SU-DHL-6 (cell line): ENCODE measurements around the gene ADARB2.

Experiments used
- H2AFZ ChIP-seq: fragments of 200-600 bp; sonication (generic); 2 replicates; pipeline ENCODE4 v1.6.1; 2014; ENCODE audit warnings: low read depth, mild to moderate bottlenecking, moderate library complexity, mixed read lengths, antibody characterized with exemption, low read length; ENCODE audit not compliant: severe bottlenecking
- H3F3A ChIP-seq: fragments of 200-600 bp; shearing (Covaris generic); 2 replicates; pipeline ENCODE4 v1.6.0; 2016; ENCODE audit warnings: antibody characterized with exemption, mild to moderate bottlenecking; ENCODE audit not compliant: insufficient read depth
- H3K27ac ChIP-seq: fragments of 200-600 bp; sonication (generic); 2 replicates; pipeline ENCODE4 v1.5.1; 2016; ENCODE audit warnings: low read depth, mild to moderate bottlenecking, low read length, moderate library complexity, mixed read lengths
- H3K27me3 ChIP-seq: fragments of 200-600 bp; sonication (generic), shearing (Covaris generic); 2 replicates; pipeline ENCODE4 v1.6.0; 2014; ENCODE audit warnings: mild to moderate bottlenecking, low read length
- H3K36me3 ChIP-seq: fragments of 200-600 bp; sonication (generic); 2 replicates; pipeline ENCODE4 v1.6.1; 2014; ENCODE audit warnings: mild to moderate bottlenecking, low read length, mixed read lengths
- H3K4me2 ChIP-seq: fragments of 300-600, 200-600 bp; shearing (Covaris generic), sonication (generic); 2 replicates; pipeline ENCODE4 v1.6.0; 2014; ENCODE audit warnings: low read length, low read depth, mild to moderate bottlenecking; ENCODE audit not compliant: poor library complexity, severe bottlenecking
- H3K4me3 ChIP-seq: fragments of 200-600 bp; sonication (generic); 2 replicates; pipeline ENCODE4 v1.5.1; 2014; ENCODE audit warnings: antibody characterized with exemption, low read length, mild to moderate bottlenecking, mixed read lengths; ENCODE audit not compliant: insufficient read depth, poor library complexity, severe bottlenecking
- H3K79me2 ChIP-seq: fragments of 200-600 bp; sonication (generic); 2 replicates; pipeline ENCODE4 v1.6.1; 2014; ENCODE audit warnings: mild to moderate bottlenecking, low read length, moderate library complexity; ENCODE audit not compliant: insufficient read depth
- H3K9ac ChIP-seq: fragments of 200-600 bp; sonication (generic); 2 replicates; pipeline ENCODE4 v1.7.0; 2014; ENCODE audit warnings: mild to moderate bottlenecking, low read length
- H3K9me2 ChIP-seq: fragments of 200-600 bp; sonication (generic); replicated peaks from 2 replicates; pipeline ENCODE4 v1.6.1; 2014; ENCODE audit warnings: low read length; ENCODE audit not compliant: insufficient read depth
- H3K9me3 ChIP-seq: fragments of 200-600 bp; sonication (generic); 2 replicates; pipeline ENCODE4 v1.6.1; 2014; ENCODE audit warnings: low read length, mixed read lengths; ENCODE audit not compliant: insufficient read depth
- H4K20me1 ChIP-seq: fragments of 200-600 bp; sonication (generic); 2 replicates; pipeline ENCODE4 v1.6.1; 2014; ENCODE audit warnings: low read depth, mild to moderate bottlenecking, antibody characterized with exemption, low read length, moderate library complexity, mixed read lengths
- CTCF ChIP-seq: fragments of 200-600 bp; sonication (generic); IDR thresholded peaks from one replicate; pipeline ENCODE4 v1.5.1; 2017; ENCODE audit warnings: antibody characterized with exemption, mild to moderate bottlenecking, low read length, moderate library complexity; ENCODE audit not compliant: insufficient read depth, poor library complexity, severe bottlenecking
- EZH2phosphoT487 ChIP-seq: fragments of 200-600 bp; sonication (generic), shearing (Covaris generic); conservative IDR thresholded peaks from 2 replicates; pipeline ENCODE4 v1.6.1; 2018; ENCODE audit warnings: mild to moderate bottlenecking, antibody characterized with exemption, low read length, moderate library complexity, mixed read lengths

ADARB2 gene

DNA sequence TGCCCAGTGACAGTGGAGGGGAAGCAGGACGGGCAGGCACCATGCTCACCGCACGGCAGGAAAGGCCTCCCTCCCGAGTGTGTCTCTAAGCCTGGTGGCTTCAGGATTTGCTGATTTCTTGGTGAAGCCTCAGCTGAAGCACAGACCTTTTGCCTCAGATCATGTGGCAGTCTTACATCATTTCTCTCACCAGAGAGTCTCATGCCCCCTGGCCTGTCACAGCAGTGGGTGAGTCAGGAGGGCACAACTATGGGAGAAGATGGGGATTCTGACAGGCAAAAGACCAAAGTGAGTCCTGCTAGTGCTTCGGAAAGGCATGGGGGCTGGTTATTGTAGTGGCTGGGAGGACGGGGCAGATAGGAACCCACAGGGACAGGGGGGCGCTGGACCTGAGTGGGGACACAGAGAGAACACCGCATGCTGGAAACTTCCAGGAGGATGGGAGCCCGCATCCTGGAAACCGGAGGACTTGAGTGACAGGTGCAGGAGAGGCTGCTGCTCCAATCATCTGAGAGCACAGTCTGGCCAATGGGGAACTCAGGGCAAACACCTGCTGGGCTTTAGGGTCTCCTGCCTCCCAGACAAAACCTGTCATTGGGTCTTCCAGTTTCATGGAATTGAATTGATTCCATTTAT lies 166.8 kb downstream of the ADARB2 start:
- H4K20me1 ChIP-seq: no peaks in the 10 kb centered on the region
- no peaks in the 10 kb centered on the region for H3K27me3 ChIP-seq
- no peak overlapping the region for H3K9ac ChIP-seq
- H3K4me3 ChIP-seq: no peak overlapping the region
- no peak overlapping the region for H3K4me2 ChIP-seq
- no peak overlapping the region for H2AFZ ChIP-seq
- no peak for TF ChIP-seq EZH2phosphoT487
- no peak for TF ChIP-seq CTCF
- no peaks in the 10 kb centered on the region for H3K9me3 ChIP-seq
- H3F3A ChIP-seq: 0 out of 2 replicates have a peak, but pooled peaks cover 6% of the 10 kb centered on the region
- H3K27ac ChIP-seq: no peak overlapping the region
- no peaks in the 10 kb centered on the region for H3K9me2 ChIP-seq
- no peaks in the 10 kb centered on the region for H3K36me3 ChIP-seq
- H3K79me2 ChIP-seq: no peaks in the 10 kb centered on the region

GRCh38 chr10:1569208-1569607 lies 168.1 kb downstream of the ADARB2 start:
- Histone ChIP-seq H3K27ac (no peak overlapping the region), H3F3A (no peaks in the 10 kb centered on the region), H2AFZ (no peak overlapping the region), H3K9me2 (no peaks in the 10 kb centered on the region), H3K36me3 (no peaks in the 10 kb centered on the region), H3K4me3 (no peak overlapping the region), H3K27me3 (no peaks in the 10 kb centered on the region), H3K9ac (no peak overlapping the region), H4K20me1 (no peaks in the 10 kb centered on the region), H3K4me2 (no peak overlapping the region), H3K79me2 (no peaks in the 10 kb centered on the region), H3K9me3 (no peaks in the 10 kb centered on the region)
- TF ChIP-seq CTCF (no peak), EZH2phosphoT487 (no peak)

DNA sequence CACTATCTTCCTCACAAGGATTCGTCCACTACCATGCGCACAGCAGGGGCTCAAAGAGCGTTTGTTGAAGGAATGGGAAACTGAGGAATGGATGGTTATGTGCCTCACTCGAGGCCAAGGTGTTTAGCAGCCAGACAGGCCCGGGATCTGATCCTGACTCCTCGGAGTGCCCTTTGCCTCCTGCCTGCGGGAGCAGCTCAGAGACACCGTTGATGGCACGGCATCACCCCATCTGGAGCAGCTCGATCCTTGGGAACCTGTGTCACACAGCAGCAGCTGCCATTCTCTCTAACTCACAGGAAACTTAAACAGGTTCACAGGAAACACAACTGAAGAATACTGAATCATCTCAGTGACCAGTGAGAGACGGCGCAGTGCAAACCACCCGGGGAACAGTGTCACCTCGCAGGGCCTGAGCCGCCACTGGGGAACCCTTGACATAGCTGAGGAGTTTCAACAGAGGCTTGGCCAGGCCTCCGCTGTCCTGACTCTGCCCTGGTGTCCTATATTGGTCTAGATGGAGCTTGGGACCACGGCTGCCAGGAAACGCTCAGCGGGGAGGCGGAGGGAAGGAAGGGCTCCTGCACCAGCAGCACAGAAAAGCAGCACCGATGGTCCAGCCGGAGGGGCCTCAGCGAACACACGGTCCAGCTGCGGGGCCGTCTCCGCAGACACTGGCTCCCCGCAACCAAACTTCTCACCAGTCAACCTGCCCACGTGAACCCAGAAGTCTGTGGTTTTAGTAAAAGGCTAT lies 169.4 kb downstream of the ADARB2 start:
- Histone ChIP-seq H2AFZ (no peak overlapping the region), H3K4me2 (no peak overlapping the region), H3K79me2 (no peaks in the 10 kb centered on the region), H3K9ac (no peak overlapping the region), H3K9me2 (no peaks in the 10 kb centered on the region), H3K9me3 (no peaks in the 10 kb centered on the region), H3K36me3 (no peaks in the 10 kb centered on the region), H3F3A (no peaks in the 10 kb centered on the region), H3K4me3 (no peak overlapping the region), H3K27ac (no peak overlapping the region), H4K20me1 (no peaks in the 10 kb centered on the region), H3K27me3 (no peaks in the 10 kb centered on the region)
- no peak for TF ChIP-seq CTCF
- no peak for TF ChIP-seq EZH2phosphoT487
